PC-9 (cell line): ENCODE measurements around the gene HAUS5. TPM values are rescaled to one million over a fixed set of nuclear protein-coding genes. Genes with fewer than 3 reads are reported as not detected.
"Not testable (repeated sequence)": the region's sequence is repeated elsewhere in the genome, so short reads cannot be mapped to it uniquely, and the experiment has no call there.

Source experiments
- BruUV-seq: library from RNA; stranded (reverse); fragments of 400-500 nt; replicated peaks from 2 replicates; lab custom pipeline; 2021; lab: Mats Ljungman, UMichigan
- CTCF ChIA-PET: fragments of 300-600 bp; sonication (Branson Sonifier 250); formaldehyde crosslinking; loops from one replicate; lab custom pipeline; 2022; ENCODE audit warnings: antibody characterized with exemption; lab: Charles Lee
- POLR2A ChIA-PET: fragments of 300-600 bp; sonication (Branson Sonifier 250); formaldehyde crosslinking; loops from one replicate; lab custom pipeline; 2022; ENCODE audit warnings: antibody characterized with exemption; ENCODE audit not compliant: unreplicated experiment; lab: Charles Lee
- DNase-seq, 2 experiments: peaks; one replicate each; pipeline versions ENCODE4 v3.0.0 to v3.0.0-alpha.2; 2015 to 2022; ENCODE audit warnings: mixed read lengths in 1 of 2
- H2AFZ ChIP-seq: fragments of 200-600 bp; sonication (generic); 2 replicates; pipeline ENCODE4 v1.8.1; 2017; ENCODE audit warnings: antibody characterized with exemption
- H3F3A ChIP-seq: fragments of 200-600 bp; sonication (generic); 2 replicates; pipeline ENCODE4 v1.8.1; 2017; ENCODE audit warnings: antibody characterized with exemption, mild to moderate bottlenecking, low read depth; ENCODE audit not compliant: insufficient read depth
- H3K27ac ChIP-seq: fragments of 200-600 bp; sonication (generic); 2 replicates; pipeline ENCODE4 v1.6.1; 2016; ENCODE audit warnings: mixed run types
- H3K27me3 ChIP-seq: fragments of 200-600 bp; sonication (generic); 2 replicates; pipeline ENCODE4 v1.6.1; 2016; ENCODE audit warnings: low read depth, mixed run types; ENCODE audit not compliant: insufficient read depth
- H3K36me3 ChIP-seq: fragments of 200-600 bp; sonication (generic); 2 replicates; pipeline ENCODE4 v1.6.1; 2016; ENCODE audit warnings: low read depth, mixed run types
- H3K4me1 ChIP-seq: fragments of 200-600 bp; sonication (generic); replicated peaks from 2 replicates; pipeline ENCODE4 v1.6.1; 2016; ENCODE audit warnings: mixed run types; ENCODE audit not compliant: insufficient read depth
- H3K4me2 ChIP-seq: fragments of 200-600 bp; sonication (generic); 2 replicates; pipeline ENCODE4 v1.6.1; 2017; ENCODE audit warnings: mixed run types
- H3K4me3 ChIP-seq: fragments of 200-600 bp; sonication (generic); 2 replicates; pipeline ENCODE4 v1.6.1; 2016; ENCODE audit warnings: mixed run types
- H3K79me2 ChIP-seq: fragments of 200-600 bp; sonication (generic); 2 replicates; pipeline ENCODE4 v1.6.1; 2017; ENCODE audit warnings: low read depth, mixed run types
- H3K9me2 ChIP-seq: fragments of 200-600 bp; sonication (generic); 2 replicates; pipeline ENCODE4 v1.8.1; 2017; ENCODE audit warnings: mild to moderate bottlenecking; ENCODE audit not compliant: insufficient read depth
- H3K9me3 ChIP-seq: fragments of 200-600 bp; sonication (generic); 2 replicates; pipeline ENCODE4 v1.8.1; 2016; ENCODE audit warnings: low read depth; ENCODE audit not compliant: insufficient read depth
- H4K20me1 ChIP-seq: fragments of 200-600 bp; sonication (generic); 2 replicates; pipeline ENCODE4 v1.8.1; 2017; ENCODE audit not compliant: insufficient read depth
- EZH2 ChIP-seq: fragments of 200-600 bp; sonication (generic); IDR thresholded peaks from 2 replicates; pipeline ENCODE4 v1.8.0; 2017; ENCODE audit warnings: antibody characterized with exemption, low read depth
- intact Hi-C: fragments of 100-400 bp; cut with micrococcal nuclease; formaldehyde crosslinking; loops from one replicate; pipeline ENCODE4 v1.10.0; 2022; ENCODE audit not compliant: unreplicated experiment
- total RNA-seq: library from RNA; stranded (reverse); gene quantifications from 2 replicates; pipeline ENCODE4 v1.2.3, GENCODE V29; 2021
- TF ChIP-seq, protein P1 (sequence below): fragments of 200-600 bp; sonication (generic); conservative IDR thresholded peaks from 2 replicates; pipeline ENCODE4 v1.6.1; 2017; ENCODE audit warnings: mixed run types, antibody characterized with exemption, mild to moderate bottlenecking, moderate library complexity

HAUS5 gene
- total RNA-seq, 1 experiment from 2014 or later, result 21.7 TPM

DNA sequence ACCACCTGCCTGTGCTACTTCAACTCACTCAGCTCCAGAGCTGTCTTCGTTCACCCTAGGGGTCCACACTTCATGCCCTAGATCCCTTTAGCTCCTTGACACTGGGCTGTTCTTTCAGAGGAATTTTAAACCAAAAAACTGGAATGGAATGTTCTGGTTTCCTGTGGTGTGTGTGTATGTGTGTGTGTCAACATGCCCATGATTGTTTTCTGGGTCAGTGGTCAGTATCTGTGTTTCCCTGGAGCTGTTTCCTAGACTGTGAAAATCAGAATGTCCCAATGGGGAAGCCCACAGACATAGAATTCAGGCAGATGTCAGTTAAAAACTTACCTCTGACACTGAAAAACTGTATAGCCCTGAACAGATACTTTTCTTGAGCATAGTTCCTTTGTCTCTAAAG, 25.2 kb upstream of the HAUS5 start:
- ChIA-PET CTCF (no interaction called here), POLR2A (interaction anchor here (0.6 kb wide), 1 partner anchor 61 kb away, joined by 7 read pairs; the partner anchor contains the start of gene COX6B1)
- Histone ChIP-seq H2AFZ (no peak overlapping the region), H3K9me2 (no peaks in the 10 kb centered on the region), H3K4me1 (no peaks in the 10 kb centered on the region), H3F3A (no peaks in the 10 kb centered on the region), H3K27ac (no peak overlapping the region), H3K4me2 (no peak overlapping the region), H3K9me3 (no peaks in the 10 kb centered on the region), H3K4me3 (no peak overlapping the region), H3K27me3 (peaks cover 44% of the 10 kb centered on the region), H3K36me3 (no peaks in the 10 kb centered on the region), H3K79me2 (no peaks in the 10 kb centered on the region), H4K20me1 (no peaks in the 10 kb centered on the region)
- intact Hi-C loops, result no loop called here
- no TSS peak for BruUV-seq
- no peak for DNase-seq
- TF ChIP-seq, protein P1, sequence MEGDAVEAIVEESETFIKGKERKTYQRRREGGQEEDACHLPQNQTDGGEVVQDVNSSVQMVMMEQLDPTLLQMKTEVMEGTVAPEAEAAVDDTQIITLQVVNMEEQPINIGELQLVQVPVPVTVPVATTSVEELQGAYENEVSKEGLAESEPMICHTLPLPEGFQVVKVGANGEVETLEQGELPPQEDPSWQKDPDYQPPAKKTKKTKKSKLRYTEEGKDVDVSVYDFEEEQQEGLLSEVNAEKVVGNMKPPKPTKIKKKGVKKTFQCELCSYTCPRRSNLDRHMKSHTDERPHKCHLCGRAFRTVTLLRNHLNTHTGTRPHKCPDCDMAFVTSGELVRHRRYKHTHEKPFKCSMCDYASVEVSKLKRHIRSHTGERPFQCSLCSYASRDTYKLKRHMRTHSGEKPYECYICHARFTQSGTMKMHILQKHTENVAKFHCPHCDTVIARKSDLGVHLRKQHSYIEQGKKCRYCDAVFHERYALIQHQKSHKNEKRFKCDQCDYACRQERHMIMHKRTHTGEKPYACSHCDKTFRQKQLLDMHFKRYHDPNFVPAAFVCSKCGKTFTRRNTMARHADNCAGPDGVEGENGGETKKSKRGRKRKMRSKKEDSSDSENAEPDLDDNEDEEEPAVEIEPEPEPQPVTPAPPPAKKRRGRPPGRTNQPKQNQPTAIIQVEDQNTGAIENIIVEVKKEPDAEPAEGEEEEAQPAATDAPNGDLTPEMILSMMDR, result no peak
- TF ChIP-seq EZH2, result no peak

DNA sequence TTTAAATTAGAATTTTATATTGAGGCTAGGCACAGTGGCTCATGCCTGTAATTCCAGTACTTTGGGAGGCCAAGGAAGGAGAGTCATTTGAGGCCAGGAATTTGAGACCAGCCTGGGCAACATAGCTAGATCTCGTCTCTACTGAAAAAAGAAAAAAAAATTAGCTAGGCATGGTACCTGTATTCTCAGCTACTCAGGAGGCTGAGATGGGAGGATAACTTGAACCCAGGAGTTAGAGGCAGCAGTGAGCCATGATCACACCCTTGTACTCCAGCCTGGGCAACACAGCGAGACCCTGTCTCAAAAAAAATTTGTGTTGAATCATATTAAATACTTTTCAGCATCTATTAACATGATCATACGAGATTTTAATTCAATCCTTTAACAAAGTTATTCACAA, 21.7 kb upstream of the HAUS5 start:
- Histone ChIP-seq H3K27me3 (peaks cover 11% of the 10 kb centered on the region; the same call in 1 of the 2 replicates), H3K4me1 (no peaks in the 10 kb centered on the region), H3K9me2 (no peaks in the 10 kb centered on the region), H3F3A (no peaks in the 10 kb centered on the region), H3K79me2 (no peaks in the 10 kb centered on the region), H3K27ac (no peak overlapping the region), H3K4me2 (no peak overlapping the region), H3K4me3 (no peak overlapping the region), H3K9me3 (no peaks in the 10 kb centered on the region), H3K36me3 (no peaks in the 10 kb centered on the region), H4K20me1 (no peaks in the 10 kb centered on the region), H2AFZ (no peak overlapping the region)
- intact Hi-C loops, result no loop called here
- ChIA-PET POLR2A (no interaction called here), CTCF (interaction anchor here (0.7 kb wide), 1 partner anchor 387 kb away, joined by 9 read pairs; no protein-coding TSS in a partner anchor)
- BruUV-seq, result no TSS peak
- DNase-seq, result no peak
- TF ChIP-seq EZH2, result no peak
- TF ChIP-seq, protein P1, result no peak

DNA sequence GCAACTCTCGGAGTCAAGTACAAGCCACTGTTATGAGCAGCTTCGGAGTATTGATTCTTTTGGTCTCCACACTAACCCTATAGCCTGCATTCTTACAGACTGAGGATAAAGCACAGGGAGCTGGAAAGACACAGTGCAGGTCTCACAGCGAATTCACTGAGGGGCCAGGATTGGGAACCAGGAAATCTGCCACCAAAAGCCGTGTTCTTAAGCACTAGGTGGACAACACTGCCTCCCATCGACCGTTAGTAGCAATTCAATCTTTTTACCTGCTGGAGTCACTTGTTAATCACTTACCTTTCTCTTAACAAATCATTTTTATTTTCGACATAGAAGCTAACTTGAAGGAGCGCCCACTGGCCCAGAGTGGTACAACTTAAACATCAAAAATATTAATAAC, 20.3 kb upstream of the HAUS5 start:
- no peak for DNase-seq
- Histone ChIP-seq H3K4me2 (no peak overlapping the region), H3K9me3 (no peaks in the 10 kb centered on the region), H3K4me1 (no peaks in the 10 kb centered on the region), H3K27ac (no peak overlapping the region), H4K20me1 (no peaks in the 10 kb centered on the region), H3K27me3 (peaks cover 9% of the 10 kb centered on the region; the same call in 1 of the 2 replicates), H3K79me2 (no peaks in the 10 kb centered on the region), H3K9me2 (no peaks in the 10 kb centered on the region), H3K36me3 (no peaks in the 10 kb centered on the region), H3K4me3 (no peak overlapping the region), H2AFZ (no peak overlapping the region), H3F3A (no peaks in the 10 kb centered on the region)
- intact Hi-C loops, result no loop called here
- no TSS peak for BruUV-seq
- ChIA-PET CTCF (no interaction called here), POLR2A (no interaction called here)
- TF ChIP-seq, protein P1, result peak; percentile 52
- TF ChIP-seq EZH2, result no peak

DNA sequence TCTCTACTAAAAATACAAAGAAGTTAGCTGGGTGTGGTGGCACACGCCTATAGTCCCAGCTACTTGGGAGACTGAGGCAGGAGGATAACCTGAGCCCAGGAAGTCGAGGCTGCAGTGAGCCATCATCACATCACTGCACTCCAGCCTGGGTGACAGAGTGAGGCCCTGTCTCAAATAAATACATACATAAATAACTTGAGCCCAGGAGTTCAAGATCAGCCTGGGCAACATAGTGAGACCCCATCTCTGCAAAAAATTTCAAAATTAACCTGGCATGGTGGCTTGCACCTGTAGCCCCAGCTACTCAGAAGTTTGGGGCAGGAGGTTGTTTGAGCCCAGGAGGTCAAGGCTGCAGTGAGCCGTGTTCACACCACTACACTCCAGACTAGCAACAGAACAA, 17.5 kb upstream of the HAUS5 start:
- H3K27me3 ChIP-seq, H4K20me1 ChIP-seq, H3K79me2 ChIP-seq, DNase-seq, H3K27ac ChIP-seq, H3K4me2 ChIP-seq, H3K4me3 ChIP-seq, H3K9me2 ChIP-seq, H3K9me3 ChIP-seq, BruUV-seq, intact Hi-C loops, H2AFZ ChIP-seq, POLR2A ChIA-PET, H3K36me3 ChIP-seq, CTCF ChIA-PET: not testable (repeated sequence)
- Histone ChIP-seq H3F3A (peaks cover 21% of the 10 kb centered on the region), H3K4me1 (peaks cover 12% of the 10 kb centered on the region; the same call in 1 of the 2 replicates)
